GM19463 (cell line): ENCODE data around the gene OR5H2.
"Not testable (repeated sequence)": the region's sequence is repeated elsewhere in the genome, so short reads cannot be mapped to it uniquely, and the experiment has no call there.

Experiments used
- ATAC-seq: cut with Tn5 transposase; IDR thresholded peaks from one replicate; pipeline ENCODE4 v1.9.1; 2021; ENCODE audit warnings: mild to moderate bottlenecking, moderate library complexity; ENCODE audit not compliant: unreplicated experiment

The OR5H2 gene

DNA sequence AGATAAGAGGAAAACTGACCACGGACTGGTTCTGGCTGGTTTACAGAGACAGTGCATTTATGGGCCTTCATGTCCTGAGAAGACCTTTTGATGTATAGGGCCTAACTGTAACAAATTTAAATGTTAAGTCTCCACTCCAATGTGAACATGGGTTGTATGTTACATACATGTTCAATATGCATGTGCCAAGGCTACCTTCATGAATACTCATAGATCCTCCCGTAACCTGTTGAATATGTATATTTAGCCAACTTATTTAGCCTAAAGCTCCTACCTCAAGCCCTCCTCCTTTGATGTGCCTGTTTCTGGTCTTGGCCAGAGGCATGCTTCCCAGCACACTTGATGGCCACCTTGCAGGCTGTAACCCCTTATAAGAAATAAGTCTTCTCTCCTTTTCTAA, at the start of gene OR5H2:
OR5H2 (plus strand) TSS at position 301 of the 400 bp plus-strand sequence. CDS start 398 bp downstream, outside the sequence.
- ATAC-seq, result no peak

DNA sequence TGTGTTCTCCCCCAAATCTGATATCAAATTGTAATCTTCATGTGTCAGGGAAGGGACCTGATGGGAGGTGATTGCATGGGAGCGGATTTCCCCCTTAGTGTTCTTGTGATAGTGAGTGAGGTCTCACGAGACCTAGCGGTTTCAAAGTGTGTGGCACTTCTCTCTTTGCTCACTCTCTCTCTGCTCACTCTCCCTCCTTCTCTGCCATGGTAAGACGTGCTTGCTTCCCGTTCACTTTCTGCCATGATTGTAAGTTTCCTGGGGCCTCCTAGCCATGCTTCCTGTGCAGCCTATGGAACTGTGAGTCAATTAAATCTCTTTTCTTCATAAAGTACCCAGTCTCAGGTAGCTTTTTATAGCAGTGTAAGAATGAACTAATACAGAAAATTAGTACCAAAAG, 48.8 kb upstream of the OR5H2 start:
- peak; percentile 62 for ATAC-seq

DNA sequence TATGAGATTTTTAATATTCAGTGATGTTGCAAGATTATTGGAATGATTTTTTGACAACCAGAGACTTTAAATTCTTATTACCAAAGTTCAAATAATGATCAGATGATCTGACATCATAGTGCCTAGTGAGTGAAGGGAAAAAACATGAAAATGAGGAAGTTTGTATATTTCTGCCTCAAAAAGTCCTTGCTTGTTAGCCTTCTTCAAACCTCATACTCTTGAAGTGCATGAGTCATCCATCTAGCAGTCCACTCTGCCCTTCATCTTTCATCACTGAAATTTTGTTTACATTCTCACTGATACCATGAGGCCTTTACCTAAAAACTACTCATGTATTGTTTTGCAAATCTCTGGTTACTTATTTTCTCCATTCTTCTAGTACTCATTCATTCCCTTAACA, 42.2 kb upstream of the OR5H2 start:
- ATAC-seq, result no peak

DNA sequence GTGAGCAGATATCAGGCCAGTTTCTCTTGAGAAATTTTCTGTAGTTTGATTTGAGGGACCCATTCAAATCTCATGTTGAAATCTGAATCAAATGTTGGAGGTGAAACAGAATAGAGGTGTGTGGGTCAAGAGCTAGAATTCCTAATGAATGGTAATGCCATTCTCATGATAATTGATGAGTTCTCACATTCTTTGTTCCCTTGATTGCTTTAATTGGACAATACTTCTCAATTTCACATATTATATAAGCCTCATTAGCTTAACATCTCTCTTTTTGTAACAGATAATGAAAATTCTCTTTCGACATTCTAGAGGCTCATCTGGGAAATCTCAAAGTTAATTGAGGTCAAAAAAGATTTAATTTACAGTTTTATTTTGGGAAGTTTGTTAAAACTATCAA, 40.1 kb upstream of the OR5H2 start:
- ATAC-seq, result no peak

DNA sequence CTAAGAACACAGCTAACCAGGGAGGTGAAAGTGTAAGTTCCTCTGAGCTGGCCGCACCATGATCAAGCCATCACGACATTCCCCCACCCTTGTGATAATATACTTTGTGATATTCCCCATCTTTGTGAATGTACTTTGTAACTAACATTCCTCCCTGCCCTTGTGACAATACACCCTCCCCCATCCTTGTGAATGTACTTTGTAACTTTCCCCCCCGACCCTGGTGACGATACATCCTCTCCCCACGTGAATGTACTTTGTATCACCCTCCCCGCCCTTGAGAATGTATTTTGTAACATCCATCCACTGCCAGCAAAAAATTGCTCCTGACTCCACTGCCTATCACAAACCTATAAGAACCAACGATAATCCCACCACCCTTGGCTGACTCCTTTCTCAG, 38.5 kb upstream of the OR5H2 start:
- ATAC-seq, result no peak

DNA sequence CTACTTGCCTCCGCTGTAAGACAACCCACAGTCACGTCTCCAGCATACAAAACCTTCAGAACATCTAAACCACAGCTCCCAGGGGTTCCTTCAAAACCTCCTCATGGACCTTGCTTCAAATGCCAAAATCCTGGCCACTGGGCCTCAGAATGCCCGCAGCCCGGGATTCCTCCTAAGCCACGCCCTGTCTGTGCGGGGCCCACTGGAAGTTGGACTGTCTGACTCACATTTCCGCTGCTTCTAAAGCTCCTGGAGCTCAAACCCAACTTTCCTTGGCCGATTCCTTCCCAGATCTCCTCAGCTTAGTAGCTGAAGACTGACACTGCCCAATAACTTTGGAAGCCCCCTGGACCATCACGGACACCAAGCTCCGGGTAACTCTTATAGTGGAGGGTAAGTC, 36.2 kb upstream of the OR5H2 start:
- ATAC-seq, result no peak

DNA sequence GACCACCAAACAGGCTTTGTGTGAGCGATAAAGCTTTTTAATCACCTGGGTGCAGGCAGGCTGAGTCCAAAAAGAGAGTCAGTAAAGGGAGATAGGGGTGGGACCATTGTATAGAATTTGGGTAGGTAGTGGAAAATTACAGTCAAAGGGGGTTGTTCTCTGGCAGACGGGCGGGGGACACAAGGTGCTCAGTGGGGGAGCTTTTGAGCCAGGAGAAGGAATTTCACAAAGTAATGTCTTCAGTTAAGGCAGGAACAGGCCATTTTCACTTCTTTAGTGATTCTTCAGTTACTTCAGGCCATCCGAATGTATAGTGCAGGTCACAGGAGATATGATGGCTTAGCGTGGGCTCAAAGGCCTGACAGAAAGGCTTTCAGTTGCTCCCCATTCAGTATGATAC, 26.3 kb upstream of the OR5H2 start:
- not testable (repeated sequence) for ATAC-seq

DNA sequence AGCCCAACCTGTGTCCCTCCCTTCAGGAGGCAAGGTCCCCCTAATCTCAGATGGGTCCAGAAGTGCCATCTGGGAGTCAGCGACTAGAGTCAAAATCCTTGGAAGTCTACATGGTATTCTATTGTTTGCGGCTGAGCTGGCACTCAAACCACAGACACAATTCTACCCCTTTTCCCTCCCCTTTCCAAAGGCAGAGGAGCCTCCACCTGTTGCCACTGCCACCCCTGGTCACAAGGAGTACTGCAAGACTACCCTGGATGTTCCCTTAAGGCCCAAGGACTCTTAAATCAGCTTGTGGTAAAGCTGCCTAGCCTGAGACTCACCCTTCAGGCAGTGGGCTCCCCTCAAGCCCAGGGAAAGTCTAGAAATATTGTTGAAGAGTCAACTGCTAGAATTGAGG, 22.6 kb upstream of the OR5H2 start:
- ATAC-seq, result peak; percentile 83

DNA sequence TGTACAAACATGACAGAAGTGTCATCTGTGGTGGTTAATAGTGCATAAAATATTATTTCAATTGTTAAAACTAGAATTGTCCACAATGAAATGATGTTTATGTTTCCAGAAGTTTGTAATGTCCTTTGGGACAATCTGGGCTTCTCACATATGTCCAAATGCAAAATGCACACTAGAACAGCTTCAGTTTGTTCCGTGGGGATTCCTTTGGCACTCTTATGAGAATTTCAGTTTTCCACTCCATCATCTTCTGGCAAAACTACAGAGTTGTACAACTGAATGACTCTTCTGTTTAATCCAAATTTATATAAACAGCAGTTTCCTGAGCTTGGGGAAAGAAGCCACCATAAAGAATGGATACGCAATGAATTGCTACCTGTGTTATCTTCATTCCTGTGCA, 20.3 kb upstream of the OR5H2 start:
- ATAC-seq, result no peak

DNA sequence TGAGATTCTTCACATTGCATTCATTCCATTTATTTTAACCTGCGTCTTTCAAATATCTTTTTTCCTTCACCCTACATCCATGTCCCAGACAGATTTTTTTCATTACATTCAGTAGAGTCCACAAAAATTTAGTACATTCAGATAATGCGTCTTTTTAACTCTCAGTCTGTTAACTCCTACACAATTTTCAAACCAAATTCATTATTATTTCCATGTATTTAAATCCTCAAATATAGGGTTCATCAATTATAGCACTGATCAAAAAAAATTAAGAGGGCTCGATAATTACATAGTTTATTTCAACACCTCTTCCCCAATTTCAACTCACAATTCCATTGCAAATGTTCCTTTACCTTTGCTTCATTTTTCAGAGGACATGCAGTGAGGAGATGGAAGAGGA, 18.4 kb upstream of the OR5H2 start, which contains the start of gene OR5H6:
OR5H6 (plus strand) TSS at position 301 of the 400 bp plus-strand sequence; CDS start at position 390, 89 bp downstream.
- no peak for ATAC-seq

DNA sequence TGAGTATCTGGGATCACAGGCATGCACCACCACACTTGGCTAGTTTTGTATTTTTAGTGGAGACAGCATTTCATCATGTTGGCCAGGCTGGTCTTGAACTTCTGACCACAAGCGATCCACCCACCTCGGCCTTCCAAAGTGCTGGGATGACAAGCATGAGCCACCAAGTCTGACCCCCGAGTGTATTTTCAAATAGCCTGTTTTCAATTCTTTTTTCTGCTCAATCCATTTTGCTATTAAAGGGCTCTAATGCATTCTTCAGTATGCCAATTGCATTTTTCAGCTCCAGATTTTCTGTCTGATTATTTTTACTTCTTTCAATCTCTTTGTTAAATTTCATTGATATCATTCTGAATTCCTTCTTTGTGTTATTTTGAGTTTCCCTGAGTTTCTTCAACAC, 12.5 kb upstream of the OR5H2 start:
- ATAC-seq, result no peak

DNA sequence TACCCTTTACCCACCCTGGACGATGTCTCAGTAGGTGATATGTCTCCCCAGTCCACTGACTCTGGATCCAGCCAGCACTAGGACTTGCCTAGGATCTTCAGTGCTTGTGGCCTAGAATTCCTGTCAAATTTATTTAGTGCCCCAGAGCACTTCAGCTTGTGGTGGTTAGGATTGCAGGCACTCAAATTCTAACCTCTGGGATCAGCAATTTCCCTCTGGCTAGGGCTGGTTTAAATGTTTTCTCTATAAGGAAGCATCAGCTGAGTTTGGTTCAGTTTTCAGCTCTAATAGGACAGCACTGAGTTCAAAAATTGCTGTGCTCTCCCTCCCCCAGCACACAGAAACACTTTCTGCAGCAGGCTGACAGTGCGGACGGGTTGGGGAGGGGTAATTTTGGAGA, 10.2 kb upstream of the OR5H2 start:
- no peak for ATAC-seq

DNA sequence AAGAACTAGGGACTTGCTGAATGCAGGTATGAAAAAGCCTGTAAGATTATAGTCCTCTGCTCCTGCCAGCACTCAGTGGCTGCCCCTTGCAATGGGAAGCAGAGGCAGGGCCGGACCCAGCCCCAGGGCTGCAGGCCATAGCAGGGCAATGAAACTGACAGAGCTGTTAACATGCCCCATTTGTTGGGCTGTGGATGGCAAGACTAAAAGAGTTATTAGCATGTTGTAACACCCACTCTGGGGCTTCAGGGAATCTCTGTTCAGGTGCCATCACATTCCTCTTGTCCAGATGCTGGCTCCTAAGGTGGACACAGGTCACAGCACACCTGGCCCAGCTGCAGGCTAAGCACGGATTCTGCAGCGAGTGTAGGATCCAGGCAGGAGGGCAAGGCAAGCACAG, 7.4 kb upstream of the OR5H2 start:
- no peak for ATAC-seq

DNA sequence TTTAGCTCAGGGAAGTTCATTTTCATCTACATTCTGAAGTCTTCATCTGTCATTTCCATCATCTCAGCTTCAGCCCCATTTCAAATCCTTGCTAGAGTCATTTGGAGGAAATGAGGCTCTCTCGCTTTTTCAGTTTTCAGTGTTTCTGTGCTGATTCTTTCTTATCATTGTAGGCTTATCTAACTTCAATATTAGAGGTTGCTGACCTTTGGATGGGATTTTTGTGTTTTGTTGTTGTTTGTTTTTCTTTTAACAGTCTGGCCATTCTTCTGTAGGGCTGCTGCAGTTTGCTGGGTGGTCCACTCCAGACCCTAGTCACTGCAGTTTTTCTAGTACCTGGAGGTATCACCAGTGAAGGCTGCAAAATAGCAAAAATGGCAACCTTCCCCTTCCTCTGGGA, 8.6 kb downstream of the OR5H2 start:
- ATAC-seq, result no peak

DNA sequence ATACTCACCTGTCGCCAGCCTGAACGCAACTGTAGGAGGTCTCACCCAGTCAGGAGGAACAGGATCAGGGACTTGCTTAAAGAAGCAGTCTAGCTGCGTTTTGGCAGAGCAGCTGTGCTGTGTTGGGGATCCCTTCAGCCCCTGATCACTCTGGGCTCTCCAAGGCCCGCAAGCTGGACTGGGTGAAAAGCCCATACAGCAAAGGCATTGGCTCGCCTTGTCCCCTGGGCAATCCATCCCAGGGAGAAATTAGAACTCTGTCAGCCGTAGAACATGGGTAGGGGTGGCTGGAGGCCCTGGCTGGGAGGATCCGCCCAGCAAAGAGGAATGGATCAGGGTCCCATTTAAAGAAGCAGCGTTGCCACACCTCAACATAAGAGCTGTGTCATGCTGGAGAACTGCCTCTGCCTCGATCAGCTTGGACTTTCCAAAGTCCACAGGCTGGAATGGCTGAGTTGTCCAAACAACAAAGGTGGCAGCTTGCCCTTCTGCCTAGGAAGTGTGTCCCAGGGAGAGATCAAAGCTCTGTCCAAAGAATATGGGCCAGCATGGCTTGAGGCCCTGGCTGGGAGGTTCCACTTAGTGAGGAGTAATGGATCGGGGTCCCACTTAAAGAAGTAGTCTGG, 9.1 kb downstream of the OR5H2 start:
- no peak for ATAC-seq

DNA sequence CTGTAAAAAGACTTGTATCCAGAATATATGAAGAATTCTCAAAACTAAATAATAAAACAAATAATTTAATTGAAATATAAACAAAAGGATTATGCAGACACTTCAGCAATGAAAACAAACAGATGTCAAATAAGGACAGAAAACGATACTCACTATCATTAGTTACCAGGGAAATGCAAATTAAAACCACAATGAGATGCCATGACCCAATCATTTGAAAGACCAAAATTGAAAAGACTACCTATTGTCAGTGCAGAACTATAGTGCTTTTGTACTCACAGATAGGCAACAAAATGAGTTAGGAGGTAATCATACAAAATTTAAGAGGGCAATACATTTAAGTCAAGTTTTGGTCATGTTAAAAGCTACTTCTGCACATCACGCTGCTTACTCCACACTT, 39.8 kb downstream of the OR5H2 start:
- no peak for ATAC-seq

DNA sequence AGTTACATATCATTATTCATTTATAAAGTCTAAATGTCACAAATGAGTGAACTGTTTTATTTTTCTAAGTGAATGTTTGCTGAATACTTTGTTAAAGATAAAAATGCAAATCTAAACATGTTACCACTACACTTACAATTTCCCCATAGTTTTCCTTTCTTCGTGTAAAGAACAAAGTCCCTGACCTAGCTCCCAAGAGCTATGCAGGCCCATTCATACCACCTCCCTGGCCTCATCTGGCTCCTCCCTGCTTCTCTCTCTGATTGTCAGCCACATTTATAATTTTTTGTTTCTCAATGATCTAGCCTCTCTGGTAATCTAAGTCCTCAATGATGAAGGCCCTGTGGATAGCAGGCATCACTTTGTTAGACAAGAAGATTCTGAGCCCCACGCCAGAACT, 40.4 kb downstream of the OR5H2 start:
- no peak for ATAC-seq

DNA sequence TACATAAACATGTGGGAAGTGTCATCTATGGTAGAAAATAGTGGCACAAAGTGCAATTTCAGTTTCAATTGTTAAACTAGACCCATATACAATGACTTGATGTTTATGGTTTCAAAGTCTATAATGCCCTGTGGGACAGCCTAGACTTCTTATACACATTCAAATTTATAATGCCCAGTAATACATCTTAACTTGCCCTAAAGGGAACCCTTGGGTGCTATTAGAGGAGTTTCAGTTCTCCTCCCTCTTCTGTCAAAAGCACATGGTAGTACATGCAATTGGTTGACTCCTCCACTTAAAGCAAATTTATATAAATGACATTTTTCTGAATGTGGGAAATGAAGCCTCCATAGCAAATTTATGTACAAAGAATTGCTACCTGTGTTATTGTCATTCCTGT, 41.1 kb downstream of the OR5H2 start:
- no peak for ATAC-seq

DNA sequence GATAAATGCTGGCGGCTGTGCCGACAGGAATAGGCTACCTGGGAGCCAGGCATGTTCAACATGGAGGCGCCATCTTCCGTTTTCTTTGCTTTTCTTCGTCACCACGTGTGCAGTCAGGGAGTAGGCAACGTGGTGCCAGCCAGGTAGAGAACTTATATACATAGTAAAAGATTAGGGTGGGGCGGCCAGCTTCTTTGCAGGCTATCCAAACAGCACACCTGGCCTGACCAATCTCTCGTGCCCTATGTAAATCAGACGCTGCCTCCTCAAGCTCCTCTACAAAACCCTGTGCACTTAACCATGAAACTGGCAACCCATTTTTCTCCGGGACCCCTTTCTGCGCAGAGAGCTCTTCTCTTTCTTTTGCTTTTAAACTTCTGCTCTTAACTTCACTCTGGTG, 42.8 kb downstream of the OR5H2 start:
- no peak for ATAC-seq

DNA sequence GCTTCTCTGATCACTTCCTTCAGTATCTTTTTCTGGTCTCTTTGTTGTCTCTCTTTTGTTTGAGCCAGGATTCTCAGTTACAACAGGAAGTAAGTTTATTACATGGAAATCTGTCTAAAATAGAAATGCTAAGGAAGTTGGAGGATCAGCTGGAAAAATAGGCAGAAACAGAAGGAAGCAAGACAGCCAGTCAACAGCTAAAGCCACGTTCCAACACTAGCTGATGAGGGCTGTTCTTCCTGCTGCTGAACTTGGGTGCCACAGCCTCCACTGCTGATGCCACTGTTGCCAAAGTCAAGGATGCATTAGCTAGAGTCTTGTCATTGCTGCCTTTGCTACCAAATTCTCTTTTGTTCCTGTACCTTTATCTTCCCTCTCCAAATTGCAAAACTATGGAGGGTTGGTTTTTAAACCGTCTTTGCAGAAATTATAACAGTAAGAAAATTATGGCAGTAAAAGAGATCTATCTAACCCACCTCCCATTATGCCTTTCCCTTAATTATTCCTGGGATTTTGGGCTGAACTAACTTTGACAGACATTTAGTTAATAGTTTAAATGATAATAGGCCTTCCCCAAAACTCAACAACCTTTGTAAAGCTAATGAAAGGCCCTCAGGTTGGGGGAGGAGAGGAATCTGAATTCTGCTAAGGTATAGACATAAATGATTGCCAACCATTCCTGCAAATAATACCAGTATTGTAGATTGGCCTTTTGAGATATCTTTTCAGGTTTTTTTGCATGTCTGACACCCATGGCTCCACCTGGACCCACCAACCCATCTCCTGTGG, 44.0 kb downstream of the OR5H2 start:
- no peak for ATAC-seq

DNA sequence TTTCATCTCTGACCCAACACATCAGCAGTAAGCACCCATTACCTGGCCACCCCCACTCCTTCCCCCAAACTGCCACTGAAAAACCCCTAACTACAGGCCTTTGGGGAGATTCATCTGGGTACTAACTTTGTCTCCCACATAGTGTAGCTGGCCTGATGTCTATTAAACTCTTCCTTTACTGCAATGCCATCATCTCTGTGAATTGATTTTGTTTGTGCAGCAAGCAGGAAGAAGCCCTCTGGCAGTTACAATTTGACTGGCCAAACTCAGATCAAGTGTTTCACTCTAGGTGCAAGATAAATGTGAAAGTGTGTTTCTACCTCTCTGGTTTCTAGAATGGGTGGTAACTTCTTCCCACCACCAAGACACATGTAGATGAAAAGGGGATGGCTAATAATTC, 44.6 kb downstream of the OR5H2 start:
- peak; percentile 50 for ATAC-seq

DNA sequence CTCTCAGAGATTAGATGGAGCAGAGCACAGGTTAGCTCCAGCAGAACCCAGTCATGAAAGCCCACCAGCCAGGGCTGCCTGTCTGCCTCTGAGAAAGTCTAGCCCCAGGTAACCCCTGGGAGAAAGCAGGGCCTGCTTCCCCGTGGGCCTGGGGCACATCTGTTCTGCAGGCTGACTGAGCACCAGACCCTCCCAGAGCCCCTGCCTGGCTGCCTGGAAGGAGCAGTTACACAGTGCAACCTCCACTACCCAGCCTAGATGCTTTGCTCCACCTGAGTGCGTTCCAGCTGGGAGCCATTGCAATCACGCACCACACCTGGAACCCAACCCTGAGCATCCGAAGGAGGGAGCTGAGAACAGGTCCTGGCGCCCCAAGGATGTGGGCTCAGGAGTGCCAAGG, 46.6 kb downstream of the OR5H2 start:
- no peak for ATAC-seq
